GM12878 (cell line): ENCODE data around the gene MTFMT. TPM values are rescaled to one million over a fixed set of nuclear protein-coding genes. Genes with fewer than 3 reads are reported as not detected.

Source experiments
- ATAC-seq: fragments of 200-7000 bp; cut with Tn5 transposase; 3 replicates; pipeline ENCODE4 v1.9.1; 2020; ENCODE audit warnings: mild to moderate bottlenecking, moderate library complexity
- BruUV-seq: library from RNA; stranded (reverse); fragments of 400-500 nt; replicated peaks from 2 replicates; lab custom pipeline; 2021; lab: Mats Ljungman, UMichigan
- CTCF ChIA-PET: fragments of 300-600 bp; sonication (Branson Sonifier 250); formaldehyde crosslinking; extraction: SDS; loops from one replicate; lab custom pipeline; 2021; ENCODE audit warnings: inconsistent platforms; lab: Yijun Ruan, JAX
- POLR2A ChIA-PET: fragments of 350-600 bp; formaldehyde crosslinking; extraction: SDS; loops from one replicate; lab custom pipeline; 2021; ENCODE audit warnings: inconsistent platforms; lab: Charles Lee
- RAD21 ChIA-PET: fragments of 300-600 bp; sonication (Branson Sonifier 250); formaldehyde crosslinking; loops from one replicate; lab custom pipeline; 2023; ENCODE audit warnings: antibody characterized with exemption; ENCODE audit not compliant: unreplicated experiment; lab: Charles Lee
- SMC1A ChIA-PET: fragments of 300-600 bp; sonication (Branson Sonifier 250); formaldehyde crosslinking; loops from one replicate; lab custom pipeline; 2023; ENCODE audit not compliant: unreplicated experiment, uncharacterized antibody; lab: Charles Lee
- DNase-seq: peaks from one replicate; pipeline ENCODE4 v3.0.0-alpha.2; 2011; ENCODE audit warnings: low read depth, low spot score
- FAIRE-seq: peaks from 3 replicates; lab custom pipeline; 2011; peaks lifted over from hg19 to GRCh38; lab: Jason Lieb, UNC
- H2AFZ ChIP-seq: 2 replicates; pipeline ENCODE4 v1.6.0; 2011; ENCODE audit warnings: low read depth, low read length, control low read depth; ENCODE audit not compliant: control insufficient read depth
- H3K27ac ChIP-seq: 2 replicates; pipeline ENCODE4 v1.5.1; 2011; ENCODE audit warnings: control low read depth; ENCODE audit not compliant: control insufficient read depth, insufficient read depth
- H3K27me3 ChIP-seq, 2 experiments: replicated peaks in 1 of 2; 2 replicates each; pipeline versions ENCODE4 v1.6.0 to v1.6.1; 2011; ENCODE audit warnings: low read length in 1 of 2; ENCODE audit not compliant: control insufficient read depth in 2 of 2, insufficient read depth in 2 of 2
- H3K36me3 ChIP-seq, 2 experiments: 2 replicates each; pipeline ENCODE4 v1.5.1; 2011; ENCODE audit warnings: low read length in 1 of 2; ENCODE audit not compliant: control insufficient read depth in 2 of 2, insufficient read depth in 2 of 2
- H3K4me1 ChIP-seq: 2 replicates; pipeline ENCODE4 v1.6.1; 2011; ENCODE audit warnings: mild to moderate bottlenecking, low read length, moderate library complexity, mixed read lengths; ENCODE audit not compliant: control insufficient read depth, insufficient read depth
- H3K4me2 ChIP-seq: 2 replicates; pipeline ENCODE4 v1.6.0; 2011; ENCODE audit warnings: control low read depth; ENCODE audit not compliant: control insufficient read depth, insufficient read depth
- H3K4me3 ChIP-seq: fragments of 200-600 bp; sonication (generic); 2 replicates; pipeline ENCODE4 v1.5.1; 2016
- H3K79me2 ChIP-seq: 2 replicates; pipeline ENCODE4 v1.6.0; 2011; ENCODE audit warnings: low read length; ENCODE audit not compliant: control insufficient read depth, insufficient read depth
- H3K9ac ChIP-seq: 2 replicates; pipeline ENCODE4 v1.8.0; 2011; ENCODE audit warnings: low read length, control low read depth, mixed read lengths; ENCODE audit not compliant: control insufficient read depth, insufficient read depth
- H3K9me3 ChIP-seq: replicated peaks from 3 replicates; pipeline ENCODE4 v1.5.1; 2011; ENCODE audit warnings: mild to moderate bottlenecking, low read length; ENCODE audit not compliant: control insufficient read depth, insufficient read depth
- H4K20me1 ChIP-seq: 2 replicates; pipeline ENCODE4 v1.6.0; 2011; ENCODE audit not compliant: control insufficient read depth, insufficient read depth
- BHLHE40 ChIP-seq, 2 experiments: fragments of 450-650 bp in 1 of 2; IDR thresholded peaks; 2 replicates each; pipeline ENCODE4 v1.6.1; 2011 to 2017; ENCODE audit warnings: low read depth in 2 of 2, borderline replicate concordance in 1 of 2, improper control_type of control experiment in 1 of 2, low read length in 1 of 2, mild to moderate bottlenecking in 1 of 2
- EED ChIP-seq: sonication (generic); IDR thresholded peaks from 2 replicates; pipeline ENCODE4 v1.6.1; 2016; ENCODE audit warnings: antibody characterized with exemption, low read depth
- POLR2AphosphoS2 ChIP-seq: IDR thresholded peaks from 2 replicates; pipeline ENCODE4 v1.6.1; 2011; ENCODE audit warnings: low read depth, mild to moderate bottlenecking, low read length, improper control_type of control experiment, moderate library complexity
- SIN3A ChIP-seq: IDR thresholded peaks from 2 replicates; pipeline ENCODE4 v1.6.1; 2012; ENCODE audit warnings: low read depth, low read length, improper control_type of control experiment
- SMARCA5 ChIP-seq: fragments of 450-650 bp; IDR thresholded peaks from 2 replicates; pipeline ENCODE4 v1.6.1; 2017; ENCODE audit warnings: mild to moderate bottlenecking
- SMC3 ChIP-seq: IDR thresholded peaks from 2 replicates; pipeline ENCODE4 v1.6.1; 2011; ENCODE audit warnings: low read length, improper control_type of control experiment, borderline replicate concordance
- SRF ChIP-seq, 2 experiments: IDR thresholded peaks; 2 replicates each; pipeline ENCODE4 v1.6.1; 2011; ENCODE audit warnings: low read depth in 2 of 2, low read length in 2 of 2, mild to moderate bottlenecking in 1 of 2, moderate library complexity in 1 of 2
- TARDBP ChIP-seq: IDR thresholded peaks from 2 replicates; pipeline ENCODE4 v1.6.1; 2016; ENCODE audit warnings: borderline replicate concordance
- WGBS: methylation state at CpG from one replicate; pipeline ENCODE4 v1.1.6; 2016; ENCODE audit warnings: low lambda C conversion rate; ENCODE audit not compliant: insufficient replicate concordance, insufficient coverage; ENCODE audit errors: missing lambda C conversion rate; 5-methylcytosine and 5-hydroxymethylcytosine counted together
- in situ Hi-C: fragments of 300-500 bp; cut with MboI; formaldehyde crosslinking; loops from 9 replicates; pipeline ENCODE4 v1.14.3; 2018; ENCODE audit warnings: mixed read lengths
- intact Hi-C: fragments of 100-400 bp; cut with micrococcal nuclease; formaldehyde crosslinking; loops from one replicate; pipeline ENCODE4 v1.14.2; 2022; ENCODE audit not compliant: unreplicated experiment
- polyA plus RNA-seq, 11 experiments: library from polyadenylated mRNA; depleted of rRNA in 4 of 11; unstranded in 6 of 11; stranded (reverse) in 5 of 11; fragments of >200 nt; fragmentation: Nextera tagmentation in 4 of 11; fragmentation: Illumina TruSeq in 1 of 11; extraction: Ambion mirVana in 4 of 11; extraction: Trizol in 1 of 11; gene quantifications; 1 replicate in 1 of 11; 2 replicates in 10 of 11; pipeline versions ENCODE4 v1.2.1 to v1.2.3, GENCODE V29; 2011 to 2016; ENCODE audit warnings: inconsistent platforms in 2 of 11, missing spikeins in 2 of 11, low read depth in 1 of 11
- total RNA-seq, 4 experiments: library from RNA; depleted of rRNA in 3 of 4; stranded (reverse); fragments of >200 nt in 3 of 4; fragmentation: Illumina TruSeq in 1 of 4; extraction: Trizol in 1 of 4; gene quantifications; 2 replicates each; pipeline versions ENCODE4 v1.2.1 to v1.2.3, GENCODE V29; 2013 to 2021
- TF ChIP-seq, protein P1 (sequence below): fragments of 450-650 bp; IDR thresholded peaks from 2 replicates; pipeline ENCODE4 v1.6.1; 2017; ENCODE audit warnings: mild to moderate bottlenecking, moderate library complexity
- TF ChIP-seq, protein P2 (sequence below): IDR thresholded peaks from 2 replicates; pipeline ENCODE4 v1.6.1; 2011; ENCODE audit warnings: borderline replicate concordance, low read depth, mild to moderate bottlenecking, moderate library complexity, low read length; ENCODE audit not compliant: insufficient read depth, poor library complexity, severe bottlenecking

The MTFMT gene
- total and polyA plus RNA-seq, 10 of the 15 experiments (the other 5 are each of a cell fraction or from before 2014, with no cell fraction given) = 1.7 to 29.8 (median 17.4) TPM

DNA sequence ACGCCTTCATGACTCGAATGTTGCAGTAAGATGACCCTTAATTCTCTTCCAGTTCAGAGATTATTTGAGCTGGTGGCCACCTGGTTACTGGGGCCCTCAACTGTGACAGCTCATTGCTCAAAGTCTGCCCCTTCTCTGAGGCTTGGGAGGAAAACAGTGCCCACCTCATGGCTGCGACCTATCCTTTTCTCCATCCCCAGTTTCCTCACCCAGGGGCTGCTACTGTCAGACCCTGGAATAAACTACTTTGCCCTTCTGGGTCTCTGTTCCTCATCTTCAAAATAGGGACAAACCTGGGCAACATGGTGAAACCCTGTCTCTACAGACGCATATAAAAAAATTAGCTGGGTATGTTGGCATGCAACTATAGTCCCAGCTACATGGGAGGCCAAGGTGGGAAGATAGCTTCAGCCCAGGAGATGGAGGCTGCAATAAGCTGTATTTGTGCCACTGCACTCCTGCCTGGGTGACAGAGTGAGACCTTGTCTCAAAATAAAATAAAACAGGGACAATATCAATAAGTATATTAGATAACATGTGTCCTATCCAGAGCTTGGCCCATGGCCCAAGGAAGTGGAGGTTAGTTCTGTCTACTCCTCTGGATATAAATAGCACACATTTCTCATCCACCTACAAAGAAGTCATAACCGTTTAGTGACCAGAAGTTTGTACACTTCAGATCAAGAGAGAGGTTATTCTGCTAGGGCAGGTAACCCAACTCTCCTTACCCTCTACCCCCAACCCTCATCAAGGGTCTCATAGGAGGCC lies 40.5 kb upstream of the MTFMT start:
- ChIA-PET CTCF (interaction anchor here (0.8 to 1.2 kb wide), 3 partner anchors 9 to 36 kb away, joined by 3 to 5 read pairs (median 3); no protein-coding TSS in a partner anchor), POLR2A (no interaction called here), RAD21 (no interaction called here), SMC1A (interaction anchor here (0.6 to 1.8 kb wide), 3 partner anchors 10 to 1363 kb away, joined by 3 to 5 read pairs (median 4); no protein-coding TSS in a partner anchor)
- TF ChIP-seq SIN3A (no peak), SMARCA5 (no peak)
- FAIRE-seq (no peak), DNase-seq (no peak), ATAC-seq (no peak)
- Histone ChIP-seq H3K9me3 (no peaks in the 10 kb centered on the region), H3K4me2 (no peak overlapping the region), H3K27me3 (peaks cover 0 to 2% of the 10 kb centered on the region in 2 experiments), H3K4me1 (no peaks in the 10 kb centered on the region), H3K9ac (no peak overlapping the region), H2AFZ (no peak overlapping the region), H3K79me2 (no peaks in the 10 kb centered on the region), H3K4me3 (no peak overlapping the region), H3K27ac (no peak overlapping the region), H4K20me1 (no peaks in the 10 kb centered on the region), H3K36me3 (no peaks in the 10 kb centered on the region)
- intact Hi-C loops = no loop called here
- no TSS peak for BruUV-seq
- WGBS = 21% methylated on average over 5 of the region's 5 CpGs
- in situ Hi-C loops = no loop called here

- no peak overlapping the region for H3K4me3 ChIP-seq
- H3K4me1 ChIP-seq = no peaks in the 10 kb centered on the region
- H4K20me1 ChIP-seq = no peaks in the 10 kb centered on the region
- no peaks in the 10 kb centered on the region for H3K9me3 ChIP-seq
- no peak overlapping the region for H3K9ac ChIP-seq
- no peak overlapping the region for H2AFZ ChIP-seq
- ChIA-PET SMC1A (interaction anchor here (0.6 to 1.8 kb wide), 4 partner anchors 9 to 1364 kb away, joined by 3 to 5 read pairs (median 4); no protein-coding TSS in a partner anchor), RAD21 (no interaction called here), POLR2A (no interaction called here), CTCF (interaction anchor here (1.0 to 1.4 kb wide), 4 partner anchors 8 to 32 kb away, joined by 3 to 5 read pairs (median 3); no protein-coding TSS in a partner anchor)
- no peak for ATAC-seq
- no peak overlapping the region for H3K27ac ChIP-seq
- in situ Hi-C loops = no loop called here
- FAIRE-seq = no peak
- no peaks in the 10 kb centered on the region for H3K79me2 ChIP-seq
- no TSS peak for BruUV-seq
- H3K4me2 ChIP-seq = no peak overlapping the region
- peaks cover 0 to 2% of the 10 kb centered on the region in 2 experiments for H3K27me3 ChIP-seq
- DNase-seq = no peak
- intact Hi-C loops = no loop called here
- H3K36me3 ChIP-seq = no peaks in the 10 kb centered on the region
- 19% methylated on average over 1 of the region's 1 CpG for WGBS
- TF ChIP-seq TARDBP = no peak
- TF ChIP-seq SRF (IDR thresholded peaks at IDR 0.05; ENCODE audit: low read depth in 2 of 2, low read length in 2 of 2) = no peak
- TF ChIP-seq SMC3 = no peak
- TF ChIP-seq, protein P1, sequence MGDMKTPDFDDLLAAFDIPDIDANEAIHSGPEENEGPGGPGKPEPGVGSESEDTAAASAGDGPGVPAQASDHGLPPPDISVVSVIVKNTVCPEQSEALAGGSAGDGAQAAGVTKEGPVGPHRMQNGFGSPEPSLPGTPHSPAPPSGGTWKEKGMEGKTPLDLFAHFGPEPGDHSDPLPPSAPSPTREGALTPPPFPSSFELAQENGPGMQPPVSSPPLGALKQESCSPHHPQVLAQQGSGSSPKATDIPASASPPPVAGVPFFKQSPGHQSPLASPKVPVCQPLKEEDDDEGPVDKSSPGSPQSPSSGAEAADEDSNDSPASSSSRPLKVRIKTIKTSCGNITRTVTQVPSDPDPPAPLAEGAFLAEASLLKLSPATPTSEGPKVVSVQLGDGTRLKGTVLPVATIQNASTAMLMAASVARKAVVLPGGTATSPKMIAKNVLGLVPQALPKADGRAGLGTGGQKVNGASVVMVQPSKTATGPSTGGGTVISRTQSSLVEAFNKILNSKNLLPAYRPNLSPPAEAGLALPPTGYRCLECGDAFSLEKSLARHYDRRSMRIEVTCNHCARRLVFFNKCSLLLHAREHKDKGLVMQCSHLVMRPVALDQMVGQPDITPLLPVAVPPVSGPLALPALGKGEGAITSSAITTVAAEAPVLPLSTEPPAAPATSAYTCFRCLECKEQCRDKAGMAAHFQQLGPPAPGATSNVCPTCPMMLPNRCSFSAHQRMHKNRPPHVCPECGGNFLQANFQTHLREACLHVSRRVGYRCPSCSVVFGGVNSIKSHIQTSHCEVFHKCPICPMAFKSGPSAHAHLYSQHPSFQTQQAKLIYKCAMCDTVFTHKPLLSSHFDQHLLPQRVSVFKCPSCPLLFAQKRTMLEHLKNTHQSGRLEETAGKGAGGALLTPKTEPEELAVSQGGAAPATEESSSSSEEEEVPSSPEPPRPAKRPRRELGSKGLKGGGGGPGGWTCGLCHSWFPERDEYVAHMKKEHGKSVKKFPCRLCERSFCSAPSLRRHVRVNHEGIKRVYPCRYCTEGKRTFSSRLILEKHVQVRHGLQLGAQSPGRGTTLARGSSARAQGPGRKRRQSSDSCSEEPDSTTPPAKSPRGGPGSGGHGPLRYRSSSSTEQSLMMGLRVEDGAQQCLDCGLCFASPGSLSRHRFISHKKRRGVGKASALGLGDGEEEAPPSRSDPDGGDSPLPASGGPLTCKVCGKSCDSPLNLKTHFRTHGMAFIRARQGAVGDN = no peak
- TF ChIP-seq, protein P2, sequence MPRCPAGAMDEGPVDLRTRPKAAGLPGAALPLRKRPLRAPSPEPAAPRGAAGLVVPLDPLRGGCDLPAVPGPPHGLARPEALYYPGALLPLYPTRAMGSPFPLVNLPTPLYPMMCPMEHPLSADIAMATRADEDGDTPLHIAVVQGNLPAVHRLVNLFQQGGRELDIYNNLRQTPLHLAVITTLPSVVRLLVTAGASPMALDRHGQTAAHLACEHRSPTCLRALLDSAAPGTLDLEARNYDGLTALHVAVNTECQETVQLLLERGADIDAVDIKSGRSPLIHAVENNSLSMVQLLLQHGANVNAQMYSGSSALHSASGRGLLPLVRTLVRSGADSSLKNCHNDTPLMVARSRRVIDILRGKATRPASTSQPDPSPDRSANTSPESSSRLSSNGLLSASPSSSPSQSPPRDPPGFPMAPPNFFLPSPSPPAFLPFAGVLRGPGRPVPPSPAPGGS = no peak
- no peak for TF ChIP-seq POLR2AphosphoS2
- TF ChIP-seq EED = no peak
- TF ChIP-seq BHLHE40 (IDR thresholded peaks at IDR 0.05; ENCODE audit: borderline replicate concordance in 1 of 2, low read depth in 2 of 2, low read length in 1 of 2) = no peak
Observed at GRCh38 chr15:65069179-65069578, 39.7 kb upstream of the MTFMT start.
